Activated T-helper 1 cell treated with anti-CD3 and anti-CD28 coated beads, Interleukin-12 subunit alpha, Interleukin-12 subunit beta, Interleukin-2, Interleukin-4 antibody, amounts not matched to agents 30 ng/mL and 10 ng/mL and 1 ng/mL, durations not matched to agents 14 hours and 24 hours and 36 hours (primary cell): Measurements from ENCODE around the gene TRIAP1. TPM values are rescaled to one million over a fixed set of nuclear protein-coding genes. Genes with fewer than 3 reads are reported as not detected.
A peak's percentile ranks its signal among the peaks of the same experiment; 100 is the strongest.

ENCODE experiments used
- DNase-seq: peaks from one replicate; pipeline ENCODE4 v3.0.0; 2021; ENCODE audit warnings: low spot score
- H3K27ac Mint-ChIP-seq: one replicate; pipeline ENCODE4 v1.8.0; 2021; ENCODE audit warnings: mild to moderate bottlenecking, mixed read lengths
- H3K27me3 Mint-ChIP-seq: one replicate; pipeline ENCODE4 v1.8.0; 2022; ENCODE audit warnings: mild to moderate bottlenecking, moderate library complexity, mixed read lengths; ENCODE audit not compliant: insufficient read depth
- H3K36me3 Mint-ChIP-seq: one replicate; pipeline ENCODE4 v1.8.0; 2021; ENCODE audit warnings: low read depth, mixed read lengths
- H3K4me1 Mint-ChIP-seq: one replicate; pipeline ENCODE4 v1.8.0; 2021; ENCODE audit warnings: low read depth, mixed read lengths
- H3K4me3 Mint-ChIP-seq: one replicate; pipeline ENCODE4 v1.8.0; 2021; ENCODE audit warnings: mild to moderate bottlenecking, moderate library complexity, mixed read lengths
- H3K9me3 Mint-ChIP-seq: one replicate; pipeline ENCODE4 v1.8.0; 2021; ENCODE audit warnings: mixed read lengths
- intact Hi-C: fragments of 100-400 bp; cut with micrococcal nuclease; formaldehyde crosslinking; loops from one replicate; pipeline ENCODE4 v1.15.1; 2024
- total RNA-seq: library from RNA; stranded (reverse); gene quantifications from 2 replicates; pipeline ENCODE4 v1.2.3, GENCODE V29; 2022

Gene TRIAP1
- total RNA-seq, 1 donor from 2014 or later = 50.7 TPM

DNA sequence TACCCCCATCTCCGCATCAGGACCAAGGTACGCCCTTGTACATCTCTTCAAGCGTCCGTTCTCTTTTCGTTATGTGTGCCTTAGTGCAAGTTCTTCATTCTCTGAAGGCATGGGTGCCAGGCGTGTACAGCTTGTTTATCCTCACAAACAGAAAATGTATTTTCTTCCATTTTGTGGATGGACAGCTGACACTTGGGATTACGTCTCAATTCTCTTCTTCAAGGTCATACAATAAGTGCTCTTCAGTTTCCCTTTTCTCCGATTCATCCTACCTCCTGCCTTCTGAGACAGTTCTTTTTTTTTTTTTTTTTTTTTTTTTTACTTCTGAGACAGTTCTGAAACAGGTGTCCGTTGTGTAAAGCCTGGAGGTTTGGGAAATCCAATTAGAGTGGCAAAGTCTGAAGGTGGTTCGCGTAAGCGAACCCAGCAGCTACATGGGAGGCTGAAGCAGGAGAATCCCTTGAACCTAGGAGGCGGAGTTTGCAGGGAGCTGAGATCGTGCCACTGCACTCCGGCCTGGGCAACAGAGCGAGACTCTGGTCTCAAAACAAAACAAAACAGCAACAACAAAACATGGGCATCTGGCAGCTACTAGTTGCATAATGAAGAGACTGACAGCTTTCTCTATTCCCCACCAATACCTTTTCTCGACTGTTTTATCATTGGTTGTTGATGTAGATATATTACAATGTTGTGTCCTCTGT lies 7.5 kb downstream of the TRIAP1 start:
- Mint-ChIP-seq H3K4me1 (peaks cover 28% of the 10 kb centered on the region), H3K27ac (peak overlapping the region; percentile 98), H3K9me3 (no peaks in the 10 kb centered on the region), H3K27me3 (no peaks in the 10 kb centered on the region), H3K36me3 (peaks cover 28% of the 10 kb centered on the region), H3K4me3 (peak overlapping the region; percentile 100)
- intact Hi-C loops = loop anchor here (1.0 to 10.0 kb wide), 14 partner anchors 8 to 596 kb away; partner anchors contain the start of genes DYNLL1, GATC, MLEC and OASL
- no peak for DNase-seq

DNA sequence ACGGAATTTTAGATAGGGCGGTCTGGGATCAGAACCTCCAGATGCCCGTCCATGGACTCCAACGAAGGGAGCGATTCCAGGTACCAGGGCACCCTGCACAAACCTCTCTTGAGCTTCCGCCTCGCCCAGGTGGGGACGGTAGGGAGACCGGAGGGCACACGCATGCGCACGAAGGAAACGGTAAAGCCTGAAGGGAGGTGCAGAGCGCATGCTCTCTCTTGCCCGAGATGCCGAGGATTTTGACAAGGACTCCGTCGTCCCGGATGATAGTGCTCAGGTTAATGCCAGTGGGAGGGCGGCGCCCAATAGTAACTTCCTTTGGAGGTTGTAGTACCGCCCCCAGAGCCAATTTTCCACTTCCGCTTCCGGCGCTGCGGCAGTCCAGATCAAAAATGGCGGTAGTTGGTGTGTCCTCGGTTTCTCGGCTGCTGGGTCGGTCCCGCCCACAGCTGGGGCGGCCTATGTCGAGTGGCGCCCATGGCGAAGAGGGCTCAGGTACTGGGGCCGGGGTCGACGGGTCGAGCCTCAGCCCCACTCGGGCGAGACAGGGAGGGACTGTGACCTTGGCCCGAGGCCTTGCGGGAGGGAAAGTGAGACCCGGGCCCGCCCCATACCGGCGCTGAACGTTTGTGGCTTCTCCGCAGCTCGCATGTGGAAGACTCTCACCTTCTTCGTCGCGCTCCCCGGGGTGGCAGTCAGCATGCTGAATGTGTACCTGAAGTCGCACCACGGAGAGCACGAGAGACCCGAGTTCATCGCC lies 8.3 kb downstream of the TRIAP1 start, which contains the start of gene COX6A1:
COX6A1 (plus strand) TSS at position 379 of the 760 bp plus-strand sequence; CDS start at position 393, 14 bp downstream.
- peak within 1 kb of the TSS; percentile 100 for H3K4me3 Mint-ChIP-seq

GRCh38 chr12:120432772-120433525 lies 13.2 kb downstream of the TRIAP1 start:
- Mint-ChIP-seq H3K27me3 (peaks cover 7% of the 10 kb centered on the region), H3K36me3 (no peaks in the 10 kb centered on the region), H3K27ac (no peak overlapping the region), H3K9me3 (no peaks in the 10 kb centered on the region), H3K4me1 (peaks cover 16% of the 10 kb centered on the region), H3K4me3 (no peak overlapping the region)
- no peak for DNase-seq
- intact Hi-C loops = loop anchor here (10.0 kb wide), 2 partner anchors 318 to 602 kb away; partner anchors contain the start of genes OASL and RAB35

More for the DNA sequence above, 8.3 kb downstream of the TRIAP1 start, which contains the start of gene COX6A1:
- Mint-ChIP-seq H3K9me3 (no peaks in the 10 kb centered on the region), H3K27me3 (no peaks in the 10 kb centered on the region), H3K4me1 (peaks cover 31% of the 10 kb centered on the region), H3K27ac (peak within 1 kb of the TSS; percentile 98), H3K36me3 (peaks cover 22% of the 10 kb centered on the region)
- intact Hi-C loops = loop anchor here (1.0 to 10.0 kb wide), 12 partner anchors 8 to 597 kb away; partner anchors contain the start of genes GATC, MLEC, OASL and POP5
- peak; percentile 97 for DNase-seq

- H3K4me1 Mint-ChIP-seq = peaks cover 10% of the 10 kb centered on the region
- no peaks in the 10 kb centered on the region for H3K9me3 Mint-ChIP-seq
- peaks cover 15% of the 10 kb centered on the region for H3K27me3 Mint-ChIP-seq
- no peak for DNase-seq
- H3K27ac Mint-ChIP-seq = no peak overlapping the region
- H3K36me3 Mint-ChIP-seq = no peaks in the 10 kb centered on the region
- intact Hi-C loops = no loop called here
- no peak overlapping the region for H3K4me3 Mint-ChIP-seq
These were observed 16.8 kb downstream of the TRIAP1 start for GRCh38 chr12:120429368-120429767.

- Mint-ChIP-seq H3K27me3 (peaks cover 18% of the 10 kb centered on the region), H3K4me1 (peaks cover 10% of the 10 kb centered on the region), H3K36me3 (no peaks in the 10 kb centered on the region), H3K4me3 (no peak overlapping the region), H3K27ac (no peak overlapping the region), H3K9me3 (no peaks in the 10 kb centered on the region)
- intact Hi-C loops = no loop called here
- DNase-seq = no peak
These were observed 17.5 kb downstream of the TRIAP1 start for GRCh38 chr12:120428597-120429229.

DNA sequence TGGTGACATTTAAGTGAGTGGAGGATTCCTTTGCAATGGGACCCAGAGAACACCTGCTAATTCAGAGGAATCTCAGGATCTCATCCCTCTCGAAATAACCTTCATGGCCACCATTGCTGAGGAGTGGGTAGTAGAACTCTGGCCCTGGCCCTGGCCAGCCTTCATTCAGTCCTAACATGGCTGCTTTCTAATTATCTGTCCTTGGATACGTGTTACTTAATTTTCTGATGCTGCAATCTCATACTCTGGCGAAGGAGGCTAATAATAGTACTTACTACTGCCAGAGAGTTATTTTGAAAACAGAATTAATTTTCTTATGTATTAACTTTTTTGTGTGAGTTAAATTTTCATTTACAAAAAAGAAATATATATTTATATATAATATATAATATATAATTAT lies 20.4 kb downstream of the TRIAP1 start:
- Mint-ChIP-seq H3K9me3 (no peaks in the 10 kb centered on the region), H3K4me1 (peaks cover 4% of the 10 kb centered on the region), H3K27me3 (peaks cover 22% of the 10 kb centered on the region), H3K4me3 (no peak overlapping the region), H3K27ac (no peak overlapping the region), H3K36me3 (no peaks in the 10 kb centered on the region)
- DNase-seq = no peak
- intact Hi-C loops = no loop called here

DNA sequence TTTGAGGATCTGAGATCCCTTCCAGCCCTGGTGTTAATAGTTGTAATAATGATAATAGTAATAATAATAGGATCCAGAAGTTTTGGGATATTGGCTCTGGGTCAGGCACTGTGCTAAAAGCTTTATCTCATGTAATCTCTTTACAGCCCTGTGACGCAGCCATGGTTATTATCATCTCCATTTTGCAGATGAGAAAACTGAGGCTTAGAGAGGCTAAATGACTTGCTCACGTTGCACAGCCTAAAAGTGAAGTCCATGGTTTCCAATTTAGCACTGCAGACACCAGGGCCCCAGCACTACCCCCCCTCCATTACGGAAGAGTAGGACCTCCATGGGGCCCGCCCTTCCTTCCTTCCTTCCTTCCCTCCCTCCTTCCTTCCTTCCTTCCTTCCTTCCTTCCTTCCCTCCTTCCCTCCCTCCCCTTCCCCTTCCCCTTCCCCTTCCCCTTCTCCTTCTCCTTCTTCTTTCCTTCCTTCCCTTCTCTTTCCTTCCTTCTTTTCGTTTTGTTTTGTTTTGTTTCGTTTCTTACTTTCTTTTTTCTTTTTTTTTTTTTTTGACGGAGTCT lies 23.2 kb downstream of the TRIAP1 start:
- DNase-seq = no peak
- Mint-ChIP-seq H3K4me3 (no peak overlapping the region), H3K27ac (no peak overlapping the region), H3K27me3 (peaks cover 22% of the 10 kb centered on the region), H3K9me3 (no peaks in the 10 kb centered on the region), H3K4me1 (no peaks in the 10 kb centered on the region), H3K36me3 (no peaks in the 10 kb centered on the region)
- intact Hi-C loops = no loop called here

GRCh38 chr12:120421701-120422100 lies 24.5 kb downstream of the TRIAP1 start:
- Mint-ChIP-seq H3K27ac (no peak overlapping the region), H3K4me3 (no peak overlapping the region), H3K9me3 (no peaks in the 10 kb centered on the region), H3K27me3 (peaks cover 17% of the 10 kb centered on the region), H3K36me3 (no peaks in the 10 kb centered on the region), H3K4me1 (no peaks in the 10 kb centered on the region)
- intact Hi-C loops = no loop called here
- DNase-seq = no peak

GRCh38 chr12:120417917-120418580 lies 28.1 kb downstream of the TRIAP1 start:
- Mint-ChIP-seq H3K4me3 (no peak overlapping the region), H3K36me3 (no peaks in the 10 kb centered on the region), H3K27me3 (peaks cover 11% of the 10 kb centered on the region), H3K27ac (no peak overlapping the region), H3K9me3 (no peaks in the 10 kb centered on the region), H3K4me1 (no peaks in the 10 kb centered on the region)
- intact Hi-C loops = no loop called here
- no peak for DNase-seq

- peaks cover 10% of the 10 kb centered on the region for H3K27me3 Mint-ChIP-seq
- intact Hi-C loops = no loop called here
These were observed 29.5 kb downstream of the TRIAP1 start for GRCh38 chr12:120416490-120417216.

GRCh38 chr12:120413901-120414695 lies 32.1 kb downstream of the TRIAP1 start:
- DNase-seq = no peak
- Mint-ChIP-seq H3K36me3 (no peaks in the 10 kb centered on the region), H3K9me3 (no peaks in the 10 kb centered on the region), H3K4me1 (no peaks in the 10 kb centered on the region), H3K4me3 (no peak overlapping the region), H3K27me3 (peaks cover 7% of the 10 kb centered on the region), H3K27ac (no peak overlapping the region)
- intact Hi-C loops = no loop called here

More at GRCh38 chr12:120416490-120417216, 29.5 kb downstream of the TRIAP1 start:
- no peaks in the 10 kb centered on the region for H3K4me1 Mint-ChIP-seq
- no peak overlapping the region for H3K27ac Mint-ChIP-seq
- no peak for DNase-seq
- H3K9me3 Mint-ChIP-seq = no peaks in the 10 kb centered on the region
- no peaks in the 10 kb centered on the region for H3K36me3 Mint-ChIP-seq
- no peak overlapping the region for H3K4me3 Mint-ChIP-seq
